ENCODE results near the gene PRIMPOL.

The PRIMPOL gene

GRCh38 chr4:184713887-184714286, 64.3 kb downstream of the PRIMPOL start:
- no peak for DNase-seq
- Histone ChIP-seq H3K4me1 (ENCODE audit: control extremely low read depth in 1 of 4, control insufficient read depth in 4 of 4, insufficient read depth in 4 of 4, low read length in 3 of 4) (peaks cover 0 to under 1% (median 0%) of the 10 kb centered on the region in 4 experiments), H3K4me3 (ENCODE audit: control insufficient read depth in 1 of 7, extremely low read depth in 1 of 7, insufficient read depth in 4 of 7, low read depth in 2 of 7, low read length in 6 of 7) (no peak overlapping the region), H3K36me3 (ENCODE audit: control insufficient read depth in 4 of 4, insufficient read depth in 4 of 4, low read length in 3 of 4) (peaks cover 15 to 75% (median 43%) of the 10 kb centered on the region in 4 experiments), H3K27ac (ENCODE audit: insufficient read depth in 1 of 2, low read depth in 1 of 2, low read length in 2 of 2, poor library complexity in 1 of 2, severe bottlenecking in 2 of 2) (peak overlapping the region in 1 of 2 experiments; percentile 9), H3K9me3 (ENCODE audit: control extremely low read depth in 1 of 5, control insufficient read depth in 4 of 5, insufficient read depth in 2 of 5, low read depth in 1 of 5, low read length in 4 of 5) (no peaks in the 10 kb centered on the region), H3K27me3 (replicated peaks in 2 of 5; ENCODE audit: control insufficient read depth in 4 of 5, insufficient read depth in 5 of 5, low read length in 4 of 5) (no peaks in the 10 kb centered on the region)
- ChIA-PET POLR2A (interaction anchor here (0.7 kb wide), 1 partner anchor 76 kb away, joined by 3 read pairs; no protein-coding TSS in a partner anchor), CTCF (interaction anchor here (0.8 to 1.8 kb wide), 3 partner anchors 9 to 31 kb away, joined by 3 to 6 read pairs (median 5); no protein-coding TSS in a partner anchor)
- WGBS (ENCODE audit: insufficient coverage) = 50% methylated on average over 2 of the region's 2 CpGs

- no peak for DNase-seq
- ChIA-PET POLR2A (interaction anchor here (0.7 kb wide), 1 partner anchor 12 kb away, joined by 4 read pairs; no protein-coding TSS in a partner anchor), CTCF (interaction anchor here (1.0 to 1.7 kb wide), 2 partner anchors 12 to 21 kb away, joined by 3 to 4 read pairs; no protein-coding TSS in a partner anchor)
- Histone ChIP-seq H3K27ac (ENCODE audit: insufficient read depth in 1 of 2, low read depth in 1 of 2, low read length in 2 of 2, poor library complexity in 1 of 2, severe bottlenecking in 2 of 2) (no peak overlapping the region), H3K9me3 (ENCODE audit: control extremely low read depth in 1 of 5, control insufficient read depth in 4 of 5, insufficient read depth in 2 of 5, low read depth in 1 of 5, low read length in 4 of 5) (no peaks in the 10 kb centered on the region), H3K36me3 (ENCODE audit: control insufficient read depth in 4 of 4, insufficient read depth in 4 of 4, low read length in 3 of 4) (peaks cover 11 to 72% (median 40%) of the 10 kb centered on the region in 4 experiments), H3K27me3 (replicated peaks in 2 of 5; ENCODE audit: control insufficient read depth in 4 of 5, insufficient read depth in 5 of 5, low read length in 4 of 5) (no peaks in the 10 kb centered on the region), H3K4me1 (ENCODE audit: control extremely low read depth in 1 of 4, control insufficient read depth in 4 of 4, insufficient read depth in 4 of 4, low read length in 3 of 4) (peaks cover 0 to 6% (median 0%) of the 10 kb centered on the region in 4 experiments), H3K4me3 (ENCODE audit: control insufficient read depth in 1 of 7, extremely low read depth in 1 of 7, insufficient read depth in 4 of 7, low read depth in 2 of 7, low read length in 6 of 7) (no peak overlapping the region)
- WGBS (ENCODE audit: insufficient coverage) = 82% methylated on average over 2 of the region's 4 CpGs
Measured at GRCh38 chr4:184715526-184715925, 66.0 kb downstream of the PRIMPOL start.

GRCh38 chr4:184719407-184719806, 69.9 kb downstream of the PRIMPOL start:
- WGBS (ENCODE audit: insufficient coverage) = 93% methylated on average over 2 of the region's 3 CpGs
- Histone ChIP-seq H3K36me3 (ENCODE audit: control insufficient read depth in 4 of 4, insufficient read depth in 4 of 4, low read length in 3 of 4) (peaks cover 15 to 66% (median 41%) of the 10 kb centered on the region in 4 experiments), H3K4me1 (ENCODE audit: control extremely low read depth in 1 of 4, control insufficient read depth in 4 of 4, insufficient read depth in 4 of 4, low read length in 3 of 4) (peaks cover 0 to 6% (median 0%) of the 10 kb centered on the region in 4 experiments), H3K27me3 (replicated peaks in 2 of 5; ENCODE audit: control insufficient read depth in 4 of 5, insufficient read depth in 5 of 5, low read length in 4 of 5) (no peaks in the 10 kb centered on the region), H3K9me3 (ENCODE audit: control extremely low read depth in 1 of 5, control insufficient read depth in 4 of 5, insufficient read depth in 2 of 5, low read depth in 1 of 5, low read length in 4 of 5) (peaks cover 0 to 9% (median 0%) of the 10 kb centered on the region in 5 experiments), H3K4me3 (ENCODE audit: control insufficient read depth in 1 of 7, extremely low read depth in 1 of 7, insufficient read depth in 4 of 7, low read depth in 2 of 7, low read length in 6 of 7) (no peak overlapping the region), H3K27ac (ENCODE audit: insufficient read depth in 1 of 2, low read depth in 1 of 2, low read length in 2 of 2, poor library complexity in 1 of 2, severe bottlenecking in 2 of 2) (no peak overlapping the region)
- DNase-seq = no peak
- ChIA-PET POLR2A (no interaction called here), CTCF (interaction anchor here (1.0 to 1.4 kb wide), 4 partner anchors 12 to 455 kb away, joined by 4 read pairs; no protein-coding TSS in a partner anchor)

GRCh38 chr4:184721254-184721653, 71.7 kb downstream of the PRIMPOL start:
- POLR2A ChIA-PET = no interaction called here
- no peak overlapping the region for H3K4me3 ChIP-seq (ENCODE audit: control insufficient read depth in 1 of 7, extremely low read depth in 1 of 7, insufficient read depth in 4 of 7, low read depth in 2 of 7, low read length in 6 of 7)
- no peaks in the 10 kb centered on the region for H3K27me3 ChIP-seq (replicated peaks in 2 of 5; ENCODE audit: control insufficient read depth in 4 of 5, insufficient read depth in 5 of 5, low read length in 4 of 5)
- peak; percentile 9 to 37 (median 27) for DNase-seq
- H3K36me3 ChIP-seq (ENCODE audit: control insufficient read depth in 4 of 4, insufficient read depth in 4 of 4, low read length in 3 of 4) = peaks cover 11 to 76% (median 39%) of the 10 kb centered on the region in 4 experiments
- H3K9me3 ChIP-seq (ENCODE audit: control extremely low read depth in 1 of 5, control insufficient read depth in 4 of 5, insufficient read depth in 2 of 5, low read depth in 1 of 5, low read length in 4 of 5) = peaks cover 0 to 9% (median 0%) of the 10 kb centered on the region in 5 experiments
- CTCF ChIA-PET = interaction anchor here (1.4 to 2.0 kb wide), 2 partner anchors 12 to 50 kb away, joined by 3 to 5 read pairs; no protein-coding TSS in a partner anchor
- peaks cover 0 to 6% (median 0%) of the 10 kb centered on the region in 4 experiments for H3K4me1 ChIP-seq (ENCODE audit: control extremely low read depth in 1 of 4, control insufficient read depth in 4 of 4, insufficient read depth in 4 of 4, low read length in 3 of 4)
- H3K27ac ChIP-seq (ENCODE audit: insufficient read depth in 1 of 2, low read depth in 1 of 2, low read length in 2 of 2, poor library complexity in 1 of 2, severe bottlenecking in 2 of 2) = no peak overlapping the region

- H3K27ac ChIP-seq (ENCODE audit: insufficient read depth in 1 of 2, low read depth in 1 of 2, low read length in 2 of 2, poor library complexity in 1 of 2, severe bottlenecking in 2 of 2) = no peak overlapping the region
- H3K36me3 ChIP-seq (ENCODE audit: control insufficient read depth in 4 of 4, insufficient read depth in 4 of 4, low read length in 3 of 4) = peaks cover 15 to 73% (median 38%) of the 10 kb centered on the region in 4 experiments
- peaks cover 0 to 13% (median 0%) of the 10 kb centered on the region in 5 experiments for H3K9me3 ChIP-seq (ENCODE audit: control extremely low read depth in 1 of 5, control insufficient read depth in 4 of 5, insufficient read depth in 2 of 5, low read depth in 1 of 5, low read length in 4 of 5)
- no peaks in the 10 kb centered on the region for H3K27me3 ChIP-seq (replicated peaks in 2 of 5; ENCODE audit: control insufficient read depth in 4 of 5, insufficient read depth in 5 of 5, low read length in 4 of 5)
- CTCF ChIA-PET = interaction anchor here (0.5 to 1.5 kb wide), 7 partner anchors 9 to 413 kb away, joined by 3 to 5 read pairs (median 3); no protein-coding TSS in a partner anchor
- no CpG with 5 or more reads among the region's 1 CpG for WGBS (ENCODE audit: insufficient coverage)
- peak in 1 of 3 donors; percentile 20 for DNase-seq
- peaks cover 0 to 10% (median 1%) of the 10 kb centered on the region in 4 experiments for H3K4me1 ChIP-seq (ENCODE audit: control extremely low read depth in 1 of 4, control insufficient read depth in 4 of 4, insufficient read depth in 4 of 4, low read length in 3 of 4)
- no peak overlapping the region for H3K4me3 ChIP-seq (ENCODE audit: control insufficient read depth in 1 of 7, extremely low read depth in 1 of 7, insufficient read depth in 4 of 7, low read depth in 2 of 7, low read length in 6 of 7)
- POLR2A ChIA-PET = no interaction called here
Measured at GRCh38 chr4:184722798-184723197, 73.3 kb downstream of the PRIMPOL start.

DNA sequence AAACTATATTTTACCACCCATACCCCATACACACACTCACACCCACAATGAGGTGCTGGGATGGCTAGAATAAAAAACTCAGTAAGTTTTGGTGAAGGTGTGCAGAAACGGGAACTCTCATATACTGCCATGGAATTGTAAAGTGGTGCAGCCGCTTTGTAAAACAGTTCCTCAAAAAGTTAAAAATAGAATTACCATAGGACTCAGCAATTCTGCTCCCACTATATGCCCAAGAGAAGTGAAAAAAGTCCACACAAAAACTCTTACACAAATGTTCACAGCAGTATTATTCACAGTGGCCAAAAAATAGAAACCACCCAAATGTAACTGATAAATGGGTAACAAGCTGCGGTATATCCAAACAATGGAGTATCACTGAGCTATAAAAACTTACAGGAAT, 77.9 kb downstream of the PRIMPOL start:
- Histone ChIP-seq H3K4me3 (ENCODE audit: control insufficient read depth in 1 of 7, extremely low read depth in 1 of 7, insufficient read depth in 4 of 7, low read depth in 2 of 7, low read length in 6 of 7) (no peak overlapping the region), H3K9me3 (ENCODE audit: control extremely low read depth in 1 of 5, control insufficient read depth in 4 of 5, insufficient read depth in 2 of 5, low read depth in 1 of 5, low read length in 4 of 5) (peaks cover 0 to 8% (median 0%) of the 10 kb centered on the region in 5 experiments), H3K27ac (ENCODE audit: insufficient read depth in 1 of 2, low read depth in 1 of 2, low read length in 2 of 2, poor library complexity in 1 of 2, severe bottlenecking in 2 of 2) (no peak overlapping the region), H3K27me3 (replicated peaks in 2 of 5; ENCODE audit: control insufficient read depth in 4 of 5, insufficient read depth in 5 of 5, low read length in 4 of 5) (no peaks in the 10 kb centered on the region), H3K4me1 (ENCODE audit: control extremely low read depth in 1 of 4, control insufficient read depth in 4 of 4, insufficient read depth in 4 of 4, low read length in 3 of 4) (peaks cover 0 to 15% (median 6%) of the 10 kb centered on the region in 4 experiments), H3K36me3 (ENCODE audit: control insufficient read depth in 4 of 4, insufficient read depth in 4 of 4, low read length in 3 of 4) (peaks cover 11 to 79% (median 29%) of the 10 kb centered on the region in 4 experiments)
- WGBS (ENCODE audit: insufficient coverage) = 100% methylated on average over 1 of the region's 3 CpGs
- CTCF ChIA-PET = no interaction called here
- POLR2A ChIA-PET = no interaction called here
- DNase-seq = peak in 2 of 3 donors; percentile 42 to 63

GRCh38 chr4:184728858-184729257, 79.3 kb downstream of the PRIMPOL start:
- Histone ChIP-seq H3K4me1 (ENCODE audit: control extremely low read depth in 1 of 4, control insufficient read depth in 4 of 4, insufficient read depth in 4 of 4, low read length in 3 of 4) (peaks cover 4 to 26% (median 15%) of the 10 kb centered on the region in 4 experiments), H3K4me3 (ENCODE audit: control insufficient read depth in 1 of 7, extremely low read depth in 1 of 7, insufficient read depth in 4 of 7, low read depth in 2 of 7, low read length in 6 of 7) (no peak overlapping the region), H3K27me3 (replicated peaks in 2 of 5; ENCODE audit: control insufficient read depth in 4 of 5, insufficient read depth in 5 of 5, low read length in 4 of 5) (no peaks in the 10 kb centered on the region), H3K36me3 (ENCODE audit: control insufficient read depth in 4 of 4, insufficient read depth in 4 of 4, low read length in 3 of 4) (peaks cover 11 to 70% (median 26%) of the 10 kb centered on the region in 4 experiments), H3K27ac (ENCODE audit: insufficient read depth in 1 of 2, low read depth in 1 of 2, low read length in 2 of 2, poor library complexity in 1 of 2, severe bottlenecking in 2 of 2) (no peak overlapping the region), H3K9me3 (ENCODE audit: control extremely low read depth in 1 of 5, control insufficient read depth in 4 of 5, insufficient read depth in 2 of 5, low read depth in 1 of 5, low read length in 4 of 5) (peaks cover 0 to 8% (median 0%) of the 10 kb centered on the region in 5 experiments)
- no CpG with 5 or more reads among the region's 2 CpGs for WGBS (ENCODE audit: insufficient coverage)
- no peak for DNase-seq
- POLR2A ChIA-PET = no interaction called here
- CTCF ChIA-PET = no interaction called here
